ENCODE data around the gene ITPKB.

- TF ChIP-seq, protein P1, sequence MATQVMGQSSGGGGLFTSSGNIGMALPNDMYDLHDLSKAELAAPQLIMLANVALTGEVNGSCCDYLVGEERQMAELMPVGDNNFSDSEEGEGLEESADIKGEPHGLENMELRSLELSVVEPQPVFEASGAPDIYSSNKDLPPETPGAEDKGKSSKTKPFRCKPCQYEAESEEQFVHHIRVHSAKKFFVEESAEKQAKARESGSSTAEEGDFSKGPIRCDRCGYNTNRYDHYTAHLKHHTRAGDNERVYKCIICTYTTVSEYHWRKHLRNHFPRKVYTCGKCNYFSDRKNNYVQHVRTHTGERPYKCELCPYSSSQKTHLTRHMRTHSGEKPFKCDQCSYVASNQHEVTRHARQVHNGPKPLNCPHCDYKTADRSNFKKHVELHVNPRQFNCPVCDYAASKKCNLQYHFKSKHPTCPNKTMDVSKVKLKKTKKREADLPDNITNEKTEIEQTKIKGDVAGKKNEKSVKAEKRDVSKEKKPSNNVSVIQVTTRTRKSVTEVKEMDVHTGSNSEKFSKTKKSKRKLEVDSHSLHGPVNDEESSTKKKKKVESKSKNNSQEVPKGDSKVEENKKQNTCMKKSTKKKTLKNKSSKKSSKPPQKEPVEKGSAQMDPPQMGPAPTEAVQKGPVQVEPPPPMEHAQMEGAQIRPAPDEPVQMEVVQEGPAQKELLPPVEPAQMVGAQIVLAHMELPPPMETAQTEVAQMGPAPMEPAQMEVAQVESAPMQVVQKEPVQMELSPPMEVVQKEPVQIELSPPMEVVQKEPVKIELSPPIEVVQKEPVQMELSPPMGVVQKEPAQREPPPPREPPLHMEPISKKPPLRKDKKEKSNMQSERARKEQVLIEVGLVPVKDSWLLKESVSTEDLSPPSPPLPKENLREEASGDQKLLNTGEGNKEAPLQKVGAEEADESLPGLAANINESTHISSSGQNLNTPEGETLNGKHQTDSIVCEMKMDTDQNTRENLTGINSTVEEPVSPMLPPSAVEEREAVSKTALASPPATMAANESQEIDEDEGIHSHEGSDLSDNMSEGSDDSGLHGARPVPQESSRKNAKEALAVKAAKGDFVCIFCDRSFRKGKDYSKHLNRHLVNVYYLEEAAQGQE (IDR thresholded peaks at IDR 0.05; ENCODE audit: low read depth) = no peak
- no peak for TF ChIP-seq TAF1 (IDR thresholded peaks at IDR 0.05; ENCODE audit: low read depth)
- no peak for TF ChIP-seq NFIC (IDR thresholded peaks at IDR 0.05)
- TF ChIP-seq, protein P2, sequence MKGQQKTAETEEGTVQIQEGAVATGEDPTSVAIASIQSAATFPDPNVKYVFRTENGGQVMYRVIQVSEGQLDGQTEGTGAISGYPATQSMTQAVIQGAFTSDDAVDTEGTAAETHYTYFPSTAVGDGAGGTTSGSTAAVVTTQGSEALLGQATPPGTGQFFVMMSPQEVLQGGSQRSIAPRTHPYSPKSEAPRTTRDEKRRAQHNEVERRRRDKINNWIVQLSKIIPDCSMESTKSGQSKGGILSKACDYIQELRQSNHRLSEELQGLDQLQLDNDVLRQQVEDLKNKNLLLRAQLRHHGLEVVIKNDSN (IDR thresholded peaks at IDR 0.05) = no peak
- TF ChIP-seq YY1 (IDR thresholded peaks at IDR 0.05; ENCODE audit: low read depth) = no peak
- no peak for TF ChIP-seq EP300 (IDR thresholded peaks at IDR 0.05; ENCODE audit: borderline replicate concordance)
- TF ChIP-seq FOXM1 (IDR thresholded peaks at IDR 0.05; ENCODE audit: borderline replicate concordance, low read depth) = no peak
- no peak for TF ChIP-seq CREB1 (IDR thresholded peaks at IDR 0.05; ENCODE audit: low read depth)
- TF ChIP-seq RAD21 (IDR thresholded peaks at IDR 0.05; ENCODE audit: low read depth) = no peak
- TF ChIP-seq EGR1 (IDR thresholded peaks at IDR 0.05) = no peak
- no peak for TF ChIP-seq CEBPB (IDR thresholded peaks at IDR 0.05)
These were observed 15.2 kb downstream of the ITPKB start for GRCh38 chr1:226723657-226724532.
